Fibroblast of skin of left quadriceps (primary cell): ENCODE data around the gene NDUFC2.
"Not testable (repeated sequence)": the region's sequence is repeated elsewhere in the genome, so short reads cannot be mapped to it uniquely, and the experiment has no call there.

ENCODE experiments used
- DNase-seq, 2 experiments: peaks; one replicate each; pipeline ENCODE4 v3.0.0-alpha.2; 2013; ENCODE audit warnings: low read depth in 2 of 2

Gene NDUFC2

GRCh38 chr11:78080084-78080817 is 589 bp upstream of the NDUFC2 start:
- DNase-seq: no peak

- DNase-seq: no peak
Observed at GRCh38 chr11:78078218-78079167, 1.2 kb downstream of the NDUFC2 start.

- DNase-seq: not testable (repeated sequence)
Observed at GRCh38 chr11:78077592-78077991, 2.1 kb downstream of the NDUFC2 start.

- DNase-seq: no peak
Observed at GRCh38 chr11:78076733-78077403, 2.8 kb downstream of the NDUFC2 start.

- DNase-seq: no peak
Observed at GRCh38 chr11:78074756-78075155, 4.9 kb downstream of the NDUFC2 start.

- DNase-seq: no peak
Observed at GRCh38 chr11:78072455-78072854, 7.2 kb downstream of the NDUFC2 start.

- no peak for DNase-seq
Observed at GRCh38 chr11:78071717-78072116, 7.9 kb downstream of the NDUFC2 start.

- no peak for DNase-seq
Observed at GRCh38 chr11:78070621-78071020, 9.0 kb downstream of the NDUFC2 start.

GRCh38 chr11:78069465-78069864 is 10.2 kb downstream of the NDUFC2 start:
- DNase-seq: no peak

- no peak for DNase-seq
Observed at GRCh38 chr11:78067704-78068103, 12.0 kb downstream of the NDUFC2 start.

- DNase-seq: no peak
Observed at GRCh38 chr11:78066471-78066870, 13.2 kb downstream of the NDUFC2 start.

GRCh38 chr11:78065203-78065602 is 14.5 kb downstream of the NDUFC2 start:
- no peak for DNase-seq

GRCh38 chr11:78063440-78064181 is 16.1 kb downstream of the NDUFC2 start, which contains the start of gene THRSP:
TSS of gene THRSP (plus strand) at chr11:78063861. CDS start at chr11:78063882, 21 bp downstream.
- DNase-seq: no peak

- no peak for DNase-seq
Observed at GRCh38 chr11:78062671-78063070, 17.0 kb downstream of the NDUFC2 start.

GRCh38 chr11:78061921-78062311 is 17.7 kb downstream of the NDUFC2 start:
- no peak for DNase-seq

GRCh38 chr11:78061088-78061920 is 18.4 kb downstream of the NDUFC2 start:
- no peak for DNase-seq

GRCh38 chr11:78060533-78060932 is 19.1 kb downstream of the NDUFC2 start:
- DNase-seq: no peak

- not testable (repeated sequence) for DNase-seq
Observed at GRCh38 chr11:78059749-78060328, 19.8 kb downstream of the NDUFC2 start.

GRCh38 chr11:78057462-78058055 is 22.1 kb downstream of the NDUFC2 start:
- no peak for DNase-seq

GRCh38 chr11:78056093-78056492 is 23.6 kb downstream of the NDUFC2 start:
- DNase-seq: no peak
